Measurements from ENCODE around the gene MIA.

- no peak for TF ChIP-seq POLR2A (IDR thresholded peaks at IDR 0.05; ENCODE audit: low read depth)
- no peak for TF ChIP-seq EP300 (IDR thresholded peaks at IDR 0.05)
Observed at GRCh38 chr19:40808021-40808325, 32.7 kb downstream of the MIA start.
